ENCODE measurements around the gene EPHB6.

EPHB6 gene

DNA sequence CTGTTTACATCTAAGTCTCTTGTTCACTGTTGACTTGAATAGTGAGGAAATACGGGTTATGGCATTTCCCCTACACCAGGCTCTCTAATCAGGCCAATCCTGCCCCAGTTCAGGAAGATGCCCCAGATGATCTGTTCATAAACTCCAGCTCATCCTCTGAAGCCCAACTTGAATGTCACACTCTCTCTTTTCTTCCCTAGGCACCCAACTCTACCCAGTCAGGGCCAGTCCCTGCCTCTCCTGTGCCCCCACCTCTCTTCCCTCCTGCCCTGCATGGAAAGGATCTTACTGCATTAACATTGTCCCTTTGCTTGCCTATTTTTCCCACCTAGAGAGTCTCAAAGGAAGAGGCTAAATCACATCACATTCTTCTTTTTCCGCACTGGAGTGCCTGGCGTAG is 41.3 kb downstream of the EPHB6 start:
- DNase-seq (ENCODE audit: low read depth) = no peak

- no peak for DNase-seq (ENCODE audit: low read depth)
Measured at GRCh38 chr7:142896741-142897379, 42.0 kb downstream of the EPHB6 start.

GRCh38 chr7:142897691-142898090 is 42.8 kb downstream of the EPHB6 start:
- no peak for DNase-seq (ENCODE audit: low read depth)

GRCh38 chr7:142898377-142899170 is 43.7 kb downstream of the EPHB6 start:
- no peak for DNase-seq (ENCODE audit: low read depth)

DNA sequence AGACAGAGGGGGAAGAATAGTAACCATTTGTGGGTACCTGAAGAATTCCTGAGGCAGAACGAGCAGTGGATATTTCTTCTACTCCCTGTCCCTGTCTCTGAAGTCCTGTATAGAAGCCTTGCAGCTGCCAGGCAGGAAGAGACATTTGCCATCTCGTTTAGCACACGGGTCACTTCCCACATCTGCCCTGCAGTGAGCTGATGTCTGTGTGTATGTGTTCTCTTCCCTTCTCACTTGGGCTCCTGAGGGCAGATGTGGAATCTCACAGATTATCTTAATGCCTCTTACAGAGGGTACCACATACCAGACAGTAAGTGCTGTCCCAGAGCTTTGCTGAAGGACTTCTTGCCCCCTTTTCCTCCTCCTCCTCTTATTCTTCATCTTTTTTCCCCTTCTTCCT is 44.8 kb downstream of the EPHB6 start:
- no peak for DNase-seq (ENCODE audit: low read depth)

GRCh38 chr7:142901426-142902259 is 46.8 kb downstream of the EPHB6 start:
- DNase-seq (ENCODE audit: low read depth) = no peak

GRCh38 chr7:142904128-142904527 is 49.3 kb downstream of the EPHB6 start:
- no peak for DNase-seq (ENCODE audit: low read depth)

GRCh38 chr7:142905759-142906158 is 50.9 kb downstream of the EPHB6 start:
- no peak for DNase-seq (ENCODE audit: low read depth)

DNA sequence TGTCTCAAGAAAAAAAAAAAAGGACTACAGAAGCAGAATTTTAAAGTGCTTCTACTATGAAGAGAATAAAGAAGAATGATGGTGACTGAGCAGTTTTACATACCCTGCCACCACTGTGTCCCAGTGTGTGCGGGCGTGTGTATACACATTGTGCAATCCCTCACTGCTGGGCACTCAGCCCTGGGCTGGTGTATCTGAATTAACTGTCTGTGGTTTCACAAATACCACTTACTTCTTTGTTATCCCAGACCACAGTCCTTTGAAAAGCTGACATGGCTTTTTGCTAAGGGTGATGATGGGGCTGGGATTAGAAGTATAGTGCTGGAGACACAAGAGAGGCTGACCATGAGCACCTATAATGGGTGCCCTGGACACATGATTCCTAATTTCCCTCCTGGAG is 51.8 kb downstream of the EPHB6 start:
- DNase-seq (ENCODE audit: low read depth) = no peak

GRCh38 chr7:142908290-142908689 is 53.4 kb downstream of the EPHB6 start:
- no peak for DNase-seq (ENCODE audit: low read depth)

- DNase-seq (ENCODE audit: low read depth) = no peak
Measured at GRCh38 chr7:142908921-142909890, 54.3 kb downstream of the EPHB6 start.

DNA sequence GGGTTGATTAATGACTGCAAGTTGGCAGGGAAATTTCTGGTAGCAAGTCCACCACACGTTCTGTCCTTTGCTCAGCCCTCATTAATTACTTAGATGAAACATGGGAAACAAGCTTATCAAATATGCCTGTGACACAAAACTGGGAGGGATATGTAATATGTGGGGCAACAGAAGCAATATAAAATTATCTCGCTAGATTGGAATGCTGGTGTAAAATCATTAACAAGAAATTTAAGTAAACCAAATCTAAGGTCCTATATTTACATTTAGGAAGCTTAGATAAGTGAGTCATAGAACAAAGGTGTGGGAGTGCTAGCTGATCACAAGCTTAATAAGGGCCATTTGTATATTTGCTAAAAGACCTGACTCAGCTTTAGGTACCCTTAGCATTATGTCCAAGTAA is 55.2 kb downstream of the EPHB6 start:
- DNase-seq (ENCODE audit: low read depth) = no peak

DNA sequence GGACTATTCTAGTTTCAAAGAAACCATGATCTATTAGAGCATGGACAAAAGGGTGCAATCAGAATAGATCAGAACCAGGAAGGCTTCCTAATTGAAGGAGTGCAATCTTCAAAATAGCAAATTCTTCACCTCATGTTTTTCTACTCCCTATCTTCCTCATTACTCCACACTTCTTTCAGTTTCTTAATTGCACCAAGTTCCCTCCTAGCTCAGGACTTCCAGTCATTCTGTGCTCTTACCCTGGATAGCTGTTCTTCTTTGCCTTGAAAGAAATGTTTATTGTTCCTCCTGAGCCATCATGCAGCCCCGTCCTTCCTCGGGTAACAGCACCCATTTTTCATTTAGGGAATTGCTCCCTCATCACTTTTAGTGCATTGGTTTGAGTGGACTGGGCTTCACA is 55.6 kb downstream of the EPHB6 start:
- no peak for DNase-seq (ENCODE audit: low read depth)

DNA sequence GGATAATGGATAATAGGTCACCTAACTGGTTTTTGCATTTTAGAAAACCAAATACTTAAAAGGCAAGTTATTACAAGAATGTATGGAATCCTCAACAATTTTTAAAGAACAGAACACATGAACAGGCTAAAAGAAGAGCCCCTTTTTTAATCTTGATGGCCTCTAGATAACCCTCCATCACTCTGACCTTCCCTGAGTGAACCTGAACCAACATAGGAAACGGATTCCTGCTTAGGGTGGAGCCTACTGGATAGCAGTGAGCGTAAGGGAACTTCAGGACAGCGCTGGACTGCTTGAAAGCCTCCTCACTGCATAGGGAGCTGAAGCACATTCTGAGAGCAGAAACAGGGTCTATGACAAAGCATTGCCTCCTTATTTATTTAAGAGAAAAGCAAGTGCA is 58.2 kb downstream of the EPHB6 start:
- DNase-seq (ENCODE audit: low read depth) = no peak

DNA sequence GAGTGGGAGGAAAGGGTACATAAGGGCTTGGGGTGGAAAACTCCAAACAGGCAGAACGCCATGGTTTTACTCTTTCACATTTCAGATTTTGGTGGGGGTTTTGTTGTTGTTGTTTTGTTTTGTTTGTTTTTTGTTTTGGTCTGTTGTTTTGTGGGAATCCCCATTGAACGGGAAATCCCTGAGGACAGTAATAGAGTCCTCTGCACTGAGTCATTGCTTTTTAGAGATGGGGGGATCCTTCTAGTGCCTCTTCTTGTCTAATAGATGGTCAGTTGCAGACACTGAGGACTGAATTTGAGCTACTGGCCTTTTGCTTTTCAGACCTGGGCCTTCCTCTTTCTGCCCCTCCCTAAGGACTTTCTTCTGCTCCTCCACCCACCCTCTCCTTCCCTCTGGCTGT is 58.7 kb downstream of the EPHB6 start:
- DNase-seq (ENCODE audit: low read depth) = no peak

- no peak for DNase-seq (ENCODE audit: low read depth)
Measured at GRCh38 chr7:142914121-142914520, 59.2 kb downstream of the EPHB6 start.

- DNase-seq (ENCODE audit: low read depth) = no peak
Measured at GRCh38 chr7:142915315-142915714, 60.4 kb downstream of the EPHB6 start.

GRCh38 chr7:142916508-142916907 is 61.6 kb downstream of the EPHB6 start:
- no peak for DNase-seq (ENCODE audit: low read depth)

DNA sequence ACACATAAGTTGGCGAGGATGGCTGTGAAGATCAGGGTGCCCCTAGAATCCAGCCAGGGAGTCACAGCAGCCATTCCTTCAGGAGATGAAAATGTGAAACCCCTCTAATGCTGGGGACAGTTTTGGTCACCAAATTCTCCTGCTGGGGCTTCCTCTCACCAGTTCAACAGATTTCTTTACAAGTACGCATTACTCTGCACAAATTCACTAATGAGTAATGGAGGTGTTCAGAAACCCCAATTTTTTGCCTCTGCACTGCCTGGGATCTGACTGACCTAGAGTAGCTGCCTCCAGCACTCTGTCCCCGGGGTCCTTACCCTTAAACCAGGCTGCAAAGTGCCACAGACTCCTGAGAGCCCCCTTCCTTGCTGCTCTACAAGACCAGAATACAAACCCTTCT is 62.6 kb downstream of the EPHB6 start:
- DNase-seq (ENCODE audit: low read depth) = no peak

DNA sequence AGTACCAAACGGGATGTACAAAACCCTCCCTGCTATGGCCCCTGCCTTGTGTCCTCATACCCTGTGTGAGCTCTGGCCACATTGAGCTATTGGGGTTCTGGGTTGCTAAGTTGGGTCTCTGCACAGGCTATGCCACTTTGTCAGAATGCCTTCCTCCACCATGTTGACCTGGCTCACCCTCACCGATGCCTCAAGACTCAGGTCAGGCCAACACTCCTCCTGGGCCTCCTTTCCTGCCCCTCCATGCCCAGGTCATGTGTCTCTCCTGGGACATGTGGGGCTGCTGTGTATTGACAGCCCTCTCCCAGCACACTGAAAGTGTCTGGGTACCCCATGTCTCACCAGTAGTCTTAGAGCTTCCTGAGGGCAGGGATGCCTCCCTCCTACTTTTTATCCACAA is 64.0 kb downstream of the EPHB6 start:
- DNase-seq (ENCODE audit: low read depth) = no peak

DNA sequence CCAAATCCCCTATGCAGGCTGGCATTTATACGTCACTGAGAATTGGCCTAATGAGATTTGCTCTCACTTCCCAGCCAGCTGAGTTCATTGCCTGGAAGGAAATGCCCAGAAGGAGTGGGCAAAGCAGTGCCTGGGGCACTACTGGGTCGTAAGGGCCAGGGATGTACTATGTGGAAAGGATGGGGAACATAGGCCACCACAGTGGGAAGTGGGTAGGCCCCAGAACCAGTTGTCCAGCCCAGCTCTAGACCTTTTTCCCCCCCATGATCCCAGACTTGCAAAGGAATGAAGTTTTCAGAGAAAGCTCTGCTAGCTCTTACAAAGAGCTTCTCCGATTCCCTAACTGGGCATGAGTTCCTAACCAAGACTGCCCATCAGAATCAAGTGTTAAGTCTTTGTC is 64.8 kb downstream of the EPHB6 start:
- no peak for DNase-seq (ENCODE audit: low read depth)

Measured in activated T-cell treated with anti-CD3 and anti-CD28 coated beads for 1 hour (primary cell).